GOT3 (cell line): ENCODE results near the gene MED17.
"Not testable (repeated sequence)": the region's sequence is repeated elsewhere in the genome, so short reads cannot be mapped to it uniquely, and the experiment has no call there.

Experiments
- DNase-seq: peaks from one replicate; lab custom pipeline; 2025; ENCODE audit warnings: mixed read lengths; lab: John Stamatoyannopoulos, UW

The MED17 gene

GRCh38 chr11:93757924-93758865 is 25.9 kb upstream of the MED17 start:
- DNase-seq, result no peak

GRCh38 chr11:93759123-93759522 is 25.0 kb upstream of the MED17 start:
- not testable (repeated sequence) for DNase-seq

- DNase-seq, result no peak
Observed at GRCh38 chr11:93761910-93762309, 22.2 kb upstream of the MED17 start.

- no peak for DNase-seq
Observed at GRCh38 chr11:93765551-93765950, 18.5 kb upstream of the MED17 start.

GRCh38 chr11:93766504-93766903 is 17.6 kb upstream of the MED17 start:
- no peak for DNase-seq

- no peak for DNase-seq
Observed at GRCh38 chr11:93767018-93767417, 17.1 kb upstream of the MED17 start.

GRCh38 chr11:93770160-93770559 is 13.9 kb upstream of the MED17 start:
- DNase-seq, result no peak

GRCh38 chr11:93772123-93772522 is 12.0 kb upstream of the MED17 start:
- DNase-seq, result no peak

GRCh38 chr11:93773045-93773477 is 11.0 kb upstream of the MED17 start:
- no peak for DNase-seq

GRCh38 chr11:93773601-93774200 is 10.4 kb upstream of the MED17 start:
- no peak for DNase-seq

- not testable (repeated sequence) for DNase-seq
Observed at GRCh38 chr11:93774560-93774959, 9.5 kb upstream of the MED17 start.

- DNase-seq, result no peak
Observed at GRCh38 chr11:93775289-93775688, 8.8 kb upstream of the MED17 start.

- no peak for DNase-seq
Observed at GRCh38 chr11:93783362-93783761, 720 bp upstream of the MED17 start.

- no peak for DNase-seq
Observed at GRCh38 chr11:93783765-93784144, 327 bp upstream of the MED17 start.

- no peak for DNase-seq
Observed at GRCh38 chr11:93784935-93785360, 866 bp downstream of the MED17 start.

- DNase-seq, result no peak
Observed at GRCh38 chr11:93791493-93791892, 7.4 kb downstream of the MED17 start.

GRCh38 chr11:93796441-93797231 is 12.6 kb downstream of the MED17 start:
- no peak for DNase-seq

GRCh38 chr11:93801366-93801765 is 17.3 kb downstream of the MED17 start:
- DNase-seq, result no peak

GRCh38 chr11:93804879-93805278 is 20.8 kb downstream of the MED17 start:
- DNase-seq, result no peak

- DNase-seq, result no peak
Observed at GRCh38 chr11:93807980-93808379, 23.9 kb downstream of the MED17 start.

GRCh38 chr11:93813974-93814373 is 29.9 kb downstream of the MED17 start:
- DNase-seq, result no peak

GRCh38 chr11:93814966-93815633 is 31.0 kb downstream of the MED17 start:
- DNase-seq, result no peak
